GM12878 (cell line): ENCODE measurements around the gene TJAP1. TPM values are rescaled to one million over a fixed set of nuclear protein-coding genes. Genes with fewer than 3 reads are reported as not detected.

ENCODE experiments used
- ATAC-seq: fragments of 200-7000 bp; cut with Tn5 transposase; 3 replicates; pipeline ENCODE4 v1.9.1; 2020; ENCODE audit warnings: mild to moderate bottlenecking, moderate library complexity
- BruUV-seq: library from RNA; stranded (reverse); fragments of 400-500 nt; replicated peaks from 2 replicates; lab custom pipeline; 2021; lab: Mats Ljungman, UMichigan
- CTCF ChIA-PET: fragments of 300-600 bp; sonication (Branson Sonifier 250); formaldehyde crosslinking; extraction: SDS; loops from one replicate; lab custom pipeline; 2021; ENCODE audit warnings: inconsistent platforms; lab: Yijun Ruan, JAX
- POLR2A ChIA-PET: fragments of 350-600 bp; formaldehyde crosslinking; extraction: SDS; loops from one replicate; lab custom pipeline; 2021; ENCODE audit warnings: inconsistent platforms; lab: Charles Lee
- RAD21 ChIA-PET: fragments of 300-600 bp; sonication (Branson Sonifier 250); formaldehyde crosslinking; loops from one replicate; lab custom pipeline; 2023; ENCODE audit warnings: antibody characterized with exemption; ENCODE audit not compliant: unreplicated experiment; lab: Charles Lee
- SMC1A ChIA-PET: fragments of 300-600 bp; sonication (Branson Sonifier 250); formaldehyde crosslinking; loops from one replicate; lab custom pipeline; 2023; ENCODE audit not compliant: unreplicated experiment, uncharacterized antibody; lab: Charles Lee
- DNase-seq: peaks from one replicate; pipeline ENCODE4 v3.0.0-alpha.2; 2011; ENCODE audit warnings: low read depth, low spot score
- FAIRE-seq: peaks from 3 replicates; lab custom pipeline; 2011; peaks lifted over from hg19 to GRCh38; lab: Jason Lieb, UNC
- H2AFZ ChIP-seq: 2 replicates; pipeline ENCODE4 v1.6.0; 2011; ENCODE audit warnings: low read depth, low read length, control low read depth; ENCODE audit not compliant: control insufficient read depth
- H3K27ac ChIP-seq: 2 replicates; pipeline ENCODE4 v1.5.1; 2011; ENCODE audit warnings: control low read depth; ENCODE audit not compliant: control insufficient read depth, insufficient read depth
- H3K27me3 ChIP-seq, 2 experiments: replicated peaks in 1 of 2; 2 replicates each; pipeline versions ENCODE4 v1.6.0 to v1.6.1; 2011; ENCODE audit warnings: low read length in 1 of 2; ENCODE audit not compliant: control insufficient read depth in 2 of 2, insufficient read depth in 2 of 2
- H3K36me3 ChIP-seq, 2 experiments: 2 replicates each; pipeline ENCODE4 v1.5.1; 2011; ENCODE audit warnings: low read length in 1 of 2; ENCODE audit not compliant: control insufficient read depth in 2 of 2, insufficient read depth in 2 of 2
- H3K4me1 ChIP-seq: 2 replicates; pipeline ENCODE4 v1.6.1; 2011; ENCODE audit warnings: mild to moderate bottlenecking, low read length, moderate library complexity, mixed read lengths; ENCODE audit not compliant: control insufficient read depth, insufficient read depth
- H3K4me2 ChIP-seq: 2 replicates; pipeline ENCODE4 v1.6.0; 2011; ENCODE audit warnings: control low read depth; ENCODE audit not compliant: control insufficient read depth, insufficient read depth
- H3K4me3 ChIP-seq: fragments of 200-600 bp; sonication (generic); 2 replicates; pipeline ENCODE4 v1.5.1; 2016
- H3K79me2 ChIP-seq: 2 replicates; pipeline ENCODE4 v1.6.0; 2011; ENCODE audit warnings: low read length; ENCODE audit not compliant: control insufficient read depth, insufficient read depth
- H3K9ac ChIP-seq: 2 replicates; pipeline ENCODE4 v1.8.0; 2011; ENCODE audit warnings: low read length, control low read depth, mixed read lengths; ENCODE audit not compliant: control insufficient read depth, insufficient read depth
- H3K9me3 ChIP-seq: replicated peaks from 3 replicates; pipeline ENCODE4 v1.5.1; 2011; ENCODE audit warnings: mild to moderate bottlenecking, low read length; ENCODE audit not compliant: control insufficient read depth, insufficient read depth
- H4K20me1 ChIP-seq: 2 replicates; pipeline ENCODE4 v1.6.0; 2011; ENCODE audit not compliant: control insufficient read depth, insufficient read depth
- BCL11A ChIP-seq: IDR thresholded peaks from 2 replicates; pipeline ENCODE4 v1.6.1; 2011; ENCODE audit warnings: low read depth, low read length
- FOXK2 ChIP-seq: fragments of 450-650 bp; IDR thresholded peaks from 2 replicates; pipeline ENCODE4 v1.6.1; 2017; ENCODE audit warnings: mild to moderate bottlenecking, moderate library complexity
- MYB ChIP-seq: fragments of 150-350 bp; IDR thresholded peaks from 2 replicates; pipeline ENCODE4 v1.6.1; 2014; ENCODE audit warnings: mild to moderate bottlenecking, low read depth, low read length, borderline replicate concordance
- NFYB ChIP-seq: IDR thresholded peaks from 2 replicates; pipeline ENCODE4 v1.6.1; 2011; ENCODE audit warnings: low read depth, mild to moderate bottlenecking, low read length, improper control_type of control experiment, moderate library complexity; ENCODE audit not compliant: insufficient read depth
- RUNX3 ChIP-seq: IDR thresholded peaks from 2 replicates; pipeline ENCODE4 v1.6.1; 2012; ENCODE audit warnings: low read length, inconsistent platforms
- SIN3A ChIP-seq: IDR thresholded peaks from 2 replicates; pipeline ENCODE4 v1.6.1; 2012; ENCODE audit warnings: low read depth, low read length, improper control_type of control experiment
- SKIL ChIP-seq: fragments of 450-650 bp; IDR thresholded peaks from 2 replicates; pipeline ENCODE4 v1.6.1; 2017; ENCODE audit warnings: mild to moderate bottlenecking, low read depth, inconsistent platforms; ENCODE audit not compliant: poor library complexity, severe bottlenecking
- SMAD5 ChIP-seq: IDR thresholded peaks from 2 replicates; pipeline ENCODE4 v1.6.1; 2016; ENCODE audit warnings: antibody characterized with exemption, low read depth
- SPI1 ChIP-seq: IDR thresholded peaks from 2 replicates; pipeline ENCODE4 v1.6.1; 2011; ENCODE audit warnings: low read depth, mild to moderate bottlenecking, low read length, moderate library complexity, borderline replicate concordance; ENCODE audit not compliant: insufficient read depth
- ZBTB33 ChIP-seq: fragments of 450-650 bp; IDR thresholded peaks from 2 replicates; pipeline ENCODE4 v1.6.1; 2017; ENCODE audit warnings: mild to moderate bottlenecking
- WGBS: methylation state at CpG from one replicate; pipeline ENCODE4 v1.1.6; 2016; ENCODE audit warnings: low lambda C conversion rate; ENCODE audit not compliant: insufficient replicate concordance, insufficient coverage; ENCODE audit errors: missing lambda C conversion rate; 5-methylcytosine and 5-hydroxymethylcytosine counted together
- in situ Hi-C: fragments of 300-500 bp; cut with MboI; formaldehyde crosslinking; loops from 9 replicates; pipeline ENCODE4 v1.14.3; 2018; ENCODE audit warnings: mixed read lengths
- intact Hi-C: fragments of 100-400 bp; cut with micrococcal nuclease; formaldehyde crosslinking; loops from one replicate; pipeline ENCODE4 v1.14.2; 2022; ENCODE audit not compliant: unreplicated experiment
- polyA plus RNA-seq, 11 experiments: library from polyadenylated mRNA; depleted of rRNA in 4 of 11; unstranded in 6 of 11; stranded (reverse) in 5 of 11; fragments of >200 nt; fragmentation: Nextera tagmentation in 4 of 11; fragmentation: Illumina TruSeq in 1 of 11; extraction: Ambion mirVana in 4 of 11; extraction: Trizol in 1 of 11; gene quantifications; 1 replicate in 1 of 11; 2 replicates in 10 of 11; pipeline versions ENCODE4 v1.2.1 to v1.2.3, GENCODE V29; 2011 to 2016; ENCODE audit warnings: inconsistent platforms in 2 of 11, missing spikeins in 2 of 11, low read depth in 1 of 11
- total RNA-seq, 4 experiments: library from RNA; depleted of rRNA in 3 of 4; stranded (reverse); fragments of >200 nt in 3 of 4; fragmentation: Illumina TruSeq in 1 of 4; extraction: Trizol in 1 of 4; gene quantifications; 2 replicates each; pipeline versions ENCODE4 v1.2.1 to v1.2.3, GENCODE V29; 2013 to 2021
- TF ChIP-seq, protein P1 (sequence below): IDR thresholded peaks from 2 replicates; pipeline ENCODE4 v1.6.1; 2012; ENCODE audit warnings: improper control_type of control experiment, low read depth, low read length; ENCODE audit not compliant: insufficient replicate concordance

Gene TJAP1
- total and polyA plus RNA-seq, 10 of the 15 experiments (the other 5 are each of a cell fraction or from before 2014, with no cell fraction given): 0.11 to 22.6 (median 12.8) TPM

- TF ChIP-seq SPI1 (no peak), FOXK2 (no peak)
Measured at GRCh38 chr6:43442935-43443334, 34.4 kb upstream of the TJAP1 start (continued).

DNA sequence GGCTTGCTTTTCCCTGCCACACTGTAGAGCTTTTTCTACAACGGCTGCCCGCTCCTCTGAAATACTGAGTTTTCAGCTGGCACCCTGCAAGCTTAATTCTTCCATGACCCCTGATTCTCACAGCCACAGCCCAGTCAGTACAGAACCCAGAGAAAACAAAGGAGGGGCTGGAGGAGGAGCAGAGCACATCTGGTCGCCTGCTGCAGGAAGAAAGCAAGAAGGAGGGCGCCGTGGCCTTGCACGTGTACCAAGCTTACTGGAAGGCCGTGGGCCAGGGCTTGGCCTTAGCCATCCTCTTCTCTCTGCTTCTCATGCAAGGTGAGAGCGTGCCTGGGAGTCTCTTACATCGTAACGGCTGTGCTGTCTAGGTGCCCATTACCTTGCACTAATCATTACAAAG lies 33.3 kb upstream of the TJAP1 start:
- ChIA-PET RAD21 (no interaction called here), SMC1A (no interaction called here), POLR2A (no interaction called here), CTCF (interaction anchor here (1.2 to 2.2 kb wide), 3 partner anchors 63 to 215 kb away, joined by 3 to 8 read pairs (median 4); partner anchors contain the start of gene DNPH1)
- H3K4me1 ChIP-seq: no peaks in the 10 kb centered on the region
- no peak for ATAC-seq
- no peak overlapping the region for H3K27ac ChIP-seq
- BruUV-seq: TSS peak; percentile 50
- H3K4me3 ChIP-seq: no peak overlapping the region
- TF ChIP-seq MYB: no peak
- no peak for TF ChIP-seq ZBTB33
- TF ChIP-seq SKIL: no peak
- TF ChIP-seq, protein P1, sequence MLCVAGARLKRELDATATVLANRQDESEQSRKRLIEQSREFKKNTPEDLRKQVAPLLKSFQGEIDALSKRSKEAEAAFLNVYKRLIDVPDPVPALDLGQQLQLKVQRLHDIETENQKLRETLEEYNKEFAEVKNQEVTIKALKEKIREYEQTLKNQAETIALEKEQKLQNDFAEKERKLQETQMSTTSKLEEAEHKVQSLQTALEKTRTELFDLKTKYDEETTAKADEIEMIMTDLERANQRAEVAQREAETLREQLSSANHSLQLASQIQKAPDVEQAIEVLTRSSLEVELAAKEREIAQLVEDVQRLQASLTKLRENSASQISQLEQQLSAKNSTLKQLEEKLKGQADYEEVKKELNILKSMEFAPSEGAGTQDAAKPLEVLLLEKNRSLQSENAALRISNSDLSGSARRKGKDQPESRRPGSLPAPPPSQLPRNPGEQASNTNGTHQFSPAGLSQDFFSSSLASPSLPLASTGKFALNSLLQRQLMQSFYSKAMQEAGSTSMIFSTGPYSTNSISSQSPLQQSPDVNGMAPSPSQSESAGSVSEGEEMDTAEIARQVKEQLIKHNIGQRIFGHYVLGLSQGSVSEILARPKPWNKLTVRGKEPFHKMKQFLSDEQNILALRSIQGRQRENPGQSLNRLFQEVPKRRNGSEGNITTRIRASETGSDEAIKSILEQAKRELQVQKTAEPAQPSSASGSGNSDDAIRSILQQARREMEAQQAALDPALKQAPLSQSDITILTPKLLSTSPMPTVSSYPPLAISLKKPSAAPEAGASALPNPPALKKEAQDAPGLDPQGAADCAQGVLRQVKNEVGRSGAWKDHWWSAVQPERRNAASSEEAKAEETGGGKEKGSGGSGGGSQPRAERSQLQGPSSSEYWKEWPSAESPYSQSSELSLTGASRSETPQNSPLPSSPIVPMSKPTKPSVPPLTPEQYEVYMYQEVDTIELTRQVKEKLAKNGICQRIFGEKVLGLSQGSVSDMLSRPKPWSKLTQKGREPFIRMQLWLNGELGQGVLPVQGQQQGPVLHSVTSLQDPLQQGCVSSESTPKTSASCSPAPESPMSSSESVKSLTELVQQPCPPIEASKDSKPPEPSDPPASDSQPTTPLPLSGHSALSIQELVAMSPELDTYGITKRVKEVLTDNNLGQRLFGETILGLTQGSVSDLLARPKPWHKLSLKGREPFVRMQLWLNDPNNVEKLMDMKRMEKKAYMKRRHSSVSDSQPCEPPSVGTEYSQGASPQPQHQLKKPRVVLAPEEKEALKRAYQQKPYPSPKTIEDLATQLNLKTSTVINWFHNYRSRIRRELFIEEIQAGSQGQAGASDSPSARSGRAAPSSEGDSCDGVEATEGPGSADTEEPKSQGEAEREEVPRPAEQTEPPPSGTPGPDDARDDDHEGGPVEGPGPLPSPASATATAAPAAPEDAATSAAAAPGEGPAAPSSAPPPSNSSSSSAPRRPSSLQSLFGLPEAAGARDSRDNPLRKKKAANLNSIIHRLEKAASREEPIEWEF: no peak
- no peak for TF ChIP-seq SMAD5
- TF ChIP-seq BCL11A: no peak
- no peak for TF ChIP-seq NFYB
- no peak for TF ChIP-seq RUNX3
- no peak for TF ChIP-seq SIN3A
- WGBS: 87% methylated on average over 10 of the region's 10 CpGs
- no peaks in the 10 kb centered on the region for H3K79me2 ChIP-seq
- no peak for FAIRE-seq
- H3K36me3 ChIP-seq: peaks cover 1 to 3% of the 10 kb centered on the region in 2 experiments; a peak in 3 of 4 replicates
- H3K27me3 ChIP-seq: no peaks in the 10 kb centered on the region
- no peak overlapping the region for H3K9ac ChIP-seq
- H2AFZ ChIP-seq: no peak overlapping the region
- DNase-seq: no peak
- no peaks in the 10 kb centered on the region; the same call in 1 of the 2 replicates for H4K20me1 ChIP-seq
- intact Hi-C loops (no loop called here), in situ Hi-C loops (no loop called here)
- no peak overlapping the region for H3K4me2 ChIP-seq
- H3K9me3 ChIP-seq: no peaks in the 10 kb centered on the region
